Osteocyte (in vitro differentiated cells): ENCODE data around the gene THSD7A. TPM values are rescaled to one million over a fixed set of nuclear protein-coding genes. Genes with fewer than 3 reads are reported as not detected.

Source experiments
- DNase-seq: peaks from one replicate; pipeline ENCODE4 v3.0.0; 2021; ENCODE audit warnings: mixed read lengths; ENCODE audit not compliant: unreplicated experiment; ENCODE audit errors: extremely low spot score
- H3K27ac Mint-ChIP-seq: one replicate; pipeline ENCODE4 v1.8.0; 2021; ENCODE audit warnings: mild to moderate bottlenecking, mixed read lengths; ENCODE audit not compliant: unreplicated experiment
- H3K27me3 Mint-ChIP-seq: one replicate; pipeline ENCODE4 v1.8.0; 2021; ENCODE audit warnings: mixed read lengths; ENCODE audit not compliant: unreplicated experiment
- H3K36me3 Mint-ChIP-seq: one replicate; pipeline ENCODE4 v1.8.0; 2021; ENCODE audit warnings: mixed read lengths; ENCODE audit not compliant: unreplicated experiment
- H3K4me1 Mint-ChIP-seq: one replicate; pipeline ENCODE4 v1.8.0; 2021; ENCODE audit warnings: mixed read lengths; ENCODE audit not compliant: unreplicated experiment
- H3K4me3 Mint-ChIP-seq: one replicate; pipeline ENCODE4 v1.8.0; 2021; ENCODE audit warnings: mild to moderate bottlenecking, moderate library complexity, mixed read lengths; ENCODE audit not compliant: unreplicated experiment
- H3K9me3 Mint-ChIP-seq: one replicate; pipeline ENCODE4 v1.8.0; 2021; ENCODE audit warnings: mixed read lengths; ENCODE audit not compliant: unreplicated experiment
- CTCF ChIP-seq: fragments of 200-600 bp; sonication (generic); IDR thresholded peaks from 2 replicates; pipeline ENCODE4 v1.5.0; 2021; ENCODE audit warnings: antibody characterized with exemption, mild to moderate bottlenecking, moderate library complexity
- total RNA-seq: library from RNA; stranded (reverse); gene quantifications from 2 replicates; pipeline ENCODE4 v1.2.1, GENCODE V29; 2021

Gene THSD7A
- total RNA-seq, 1 donor from 2014 or later = 2.0 TPM

GRCh38 chr7:11570205-11570604 is 261.8 kb downstream of the THSD7A start:
- Mint-ChIP-seq H3K4me1 (peaks cover 13% of the 10 kb centered on the region), H3K9me3 (peaks cover 3% of the 10 kb centered on the region), H3K27me3 (peaks cover 3% of the 10 kb centered on the region), H3K4me3 (no peak overlapping the region), H3K27ac (no peak overlapping the region), H3K36me3 (no peaks in the 10 kb centered on the region)
- TF ChIP-seq CTCF = no peak
- no peak for DNase-seq

GRCh38 chr7:11567571-11567970 is 264.4 kb downstream of the THSD7A start:
- TF ChIP-seq CTCF = no peak
- H3K4me1 Mint-ChIP-seq = peaks cover 13% of the 10 kb centered on the region
- no peak overlapping the region for H3K4me3 Mint-ChIP-seq
- H3K9me3 Mint-ChIP-seq = peaks cover 3% of the 10 kb centered on the region
- no peak overlapping the region for H3K27ac Mint-ChIP-seq
- H3K36me3 Mint-ChIP-seq = no peaks in the 10 kb centered on the region
- H3K27me3 Mint-ChIP-seq = peaks cover 3% of the 10 kb centered on the region
- no peak for DNase-seq

GRCh38 chr7:11557627-11558026 is 274.4 kb downstream of the THSD7A start:
- no peak for DNase-seq
- no peaks in the 10 kb centered on the region for H3K36me3 Mint-ChIP-seq
- H3K27me3 Mint-ChIP-seq = peaks cover 9% of the 10 kb centered on the region
- H3K4me1 Mint-ChIP-seq = peaks cover 5% of the 10 kb centered on the region
- H3K27ac Mint-ChIP-seq = no peak overlapping the region
- no peaks in the 10 kb centered on the region for H3K9me3 Mint-ChIP-seq
- no peak overlapping the region for H3K4me3 Mint-ChIP-seq
- peak; percentile 12 for TF ChIP-seq CTCF

- H3K27ac Mint-ChIP-seq = no peak overlapping the region
- H3K9me3 Mint-ChIP-seq = no peaks in the 10 kb centered on the region
- DNase-seq = no peak
- no peak for TF ChIP-seq CTCF
- no peak overlapping the region for H3K4me3 Mint-ChIP-seq
- no peaks in the 10 kb centered on the region for H3K36me3 Mint-ChIP-seq
- peaks cover 5% of the 10 kb centered on the region for H3K4me1 Mint-ChIP-seq
- H3K27me3 Mint-ChIP-seq = peaks cover 9% of the 10 kb centered on the region
Measured at GRCh38 chr7:11552676-11553296, 279.2 kb downstream of the THSD7A start.

GRCh38 chr7:11551470-11551869 is 280.5 kb downstream of the THSD7A start:
- Mint-ChIP-seq H3K27me3 (peaks cover 9% of the 10 kb centered on the region), H3K9me3 (peaks cover 11% of the 10 kb centered on the region), H3K36me3 (no peaks in the 10 kb centered on the region), H3K4me1 (peaks cover under 1% of the 10 kb centered on the region), H3K4me3 (no peak overlapping the region), H3K27ac (no peak overlapping the region)
- no peak for TF ChIP-seq CTCF
- no peak for DNase-seq
